ENCODE results near the gene ARL8B. TPM values are rescaled to one million over a fixed set of nuclear protein-coding genes. Genes with fewer than 3 reads are reported as not detected.

Gene ARL8B
- total and polyA plus RNA-seq, 10 of the 15 experiments (the other 5 are each of a cell fraction or from before 2014, with no cell fraction given) = 22.0 to 80.6 (median 43.7) TPM

GRCh38 chr3:5095886-5096285 lies 26.2 kb upstream of the ARL8B start:
- Histone ChIP-seq H2AFZ (ENCODE audit: control insufficient read depth, low read depth, low read length) (no peak overlapping the region), H3K4me1 (ENCODE audit: control insufficient read depth, insufficient read depth, low read length) (no peaks in the 10 kb centered on the region), H3K27ac (ENCODE audit: control insufficient read depth, insufficient read depth) (no peak overlapping the region), H3K9me3 (replicated peaks; ENCODE audit: control insufficient read depth, insufficient read depth, low read length) (no peaks in the 10 kb centered on the region), H3K36me3 (ENCODE audit: control insufficient read depth in 2 of 2, insufficient read depth in 2 of 2, low read length in 1 of 2) (no peaks in the 10 kb centered on the region), H3K4me3 (no peak overlapping the region), H3K4me2 (ENCODE audit: control insufficient read depth, insufficient read depth) (no peak overlapping the region), H4K20me1 (ENCODE audit: control insufficient read depth, insufficient read depth) (no peaks in the 10 kb centered on the region), H3K27me3 (replicated peaks in 1 of 2; ENCODE audit: control insufficient read depth in 2 of 2, insufficient read depth in 2 of 2, low read length in 1 of 2) (peaks cover 4 to 5% of the 10 kb centered on the region in 2 experiments; a peak in 3 of 4 replicates), H3K9ac (ENCODE audit: control insufficient read depth, insufficient read depth, low read length) (no peak overlapping the region), H3K79me2 (ENCODE audit: control insufficient read depth, insufficient read depth, low read length) (no peaks in the 10 kb centered on the region)
- in situ Hi-C loops (cut with MboI) = no loop called here
- BruUV-seq (replicated peaks) = no TSS peak
- ChIA-PET SMC1A (ENCODE audit: uncharacterized antibody, unreplicated experiment) (interaction anchor here (0.6 to 1.3 kb wide), 3 partner anchors 11 to 787 kb away, joined by 3 read pairs; no protein-coding TSS in a partner anchor), CTCF (interaction anchor here (0.7 kb wide), 1 partner anchor 384 kb away, joined by 3 read pairs; no protein-coding TSS in a partner anchor), RAD21 (ENCODE audit: unreplicated experiment) (no interaction called here), POLR2A (no interaction called here)
- TF ChIP-seq ATF3 (IDR thresholded peaks at IDR 0.05; ENCODE audit: borderline replicate concordance, extremely low read depth, low read depth, low read length) (no peak), IRF5 (IDR thresholded peaks at IDR 0.05; ENCODE audit: borderline replicate concordance) (no peak), REST (IDR thresholded peaks at IDR 0.05; ENCODE audit: low read depth, low read length) (no peak), E2F4 (IDR thresholded peaks at IDR 0.05; ENCODE audit: low read depth, low read length) (no peak), TCF7 (IDR thresholded peaks at IDR 0.05; ENCODE audit: borderline replicate concordance) (no peak), ETV6 (conservative IDR thresholded peaks at IDR 0.05 in 1 of 2, IDR thresholded peaks at IDR 0.05 in 1 of 2; ENCODE audit: borderline replicate concordance in 1 of 2, low read depth in 1 of 2) (no peak), EP300 (IDR thresholded peaks at IDR 0.05; ENCODE audit: borderline replicate concordance in 1 of 2, control insufficient read depth in 1 of 2, low read depth in 2 of 2, low read length in 2 of 2) (no peak), MYB (IDR thresholded peaks at IDR 0.05; ENCODE audit: borderline replicate concordance, low read depth, low read length) (no peak), ZZZ3 (IDR thresholded peaks at IDR 0.05; ENCODE audit: control insufficient read depth, insufficient read length, low read depth) (no peak)
- FAIRE-seq = no peak
- peak; percentile 66 for ATAC-seq
- DNase-seq (ENCODE audit: low read depth, low spot score) = no peak
- WGBS (ENCODE audit: insufficient coverage, insufficient replicate concordance, low lambda C conversion rate, missing lambda C conversion rate) = 23% methylated on average over 34 of the region's 34 CpGs
- intact Hi-C loops (cut with micrococcal nuclease; ENCODE audit: unreplicated experiment) = no loop called here

Data from GM12878 (cell line).